ENCODE data around the gene SAE1.

DNA sequence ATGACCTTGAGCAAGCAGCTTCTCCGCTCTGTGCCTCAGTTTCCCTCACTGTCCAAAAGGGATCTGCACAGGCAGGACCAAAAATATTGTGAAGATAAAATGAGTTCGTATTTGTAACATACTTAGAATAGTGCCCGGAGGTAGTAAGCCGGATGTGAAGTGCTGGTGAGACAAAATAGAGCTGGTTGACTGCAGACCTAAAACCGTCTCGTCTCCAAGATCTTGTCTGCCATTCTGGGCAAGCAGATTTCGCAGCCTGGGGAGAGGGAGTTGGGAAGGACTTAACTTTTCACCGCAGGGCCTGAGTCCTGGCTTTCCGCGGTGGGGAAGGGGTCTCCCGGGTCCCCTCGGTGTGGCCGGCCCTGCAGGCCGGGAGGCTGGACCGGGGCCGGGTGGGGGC, 108.5 kb downstream of the SAE1 start:
- TF ChIP-seq, protein P1, sequence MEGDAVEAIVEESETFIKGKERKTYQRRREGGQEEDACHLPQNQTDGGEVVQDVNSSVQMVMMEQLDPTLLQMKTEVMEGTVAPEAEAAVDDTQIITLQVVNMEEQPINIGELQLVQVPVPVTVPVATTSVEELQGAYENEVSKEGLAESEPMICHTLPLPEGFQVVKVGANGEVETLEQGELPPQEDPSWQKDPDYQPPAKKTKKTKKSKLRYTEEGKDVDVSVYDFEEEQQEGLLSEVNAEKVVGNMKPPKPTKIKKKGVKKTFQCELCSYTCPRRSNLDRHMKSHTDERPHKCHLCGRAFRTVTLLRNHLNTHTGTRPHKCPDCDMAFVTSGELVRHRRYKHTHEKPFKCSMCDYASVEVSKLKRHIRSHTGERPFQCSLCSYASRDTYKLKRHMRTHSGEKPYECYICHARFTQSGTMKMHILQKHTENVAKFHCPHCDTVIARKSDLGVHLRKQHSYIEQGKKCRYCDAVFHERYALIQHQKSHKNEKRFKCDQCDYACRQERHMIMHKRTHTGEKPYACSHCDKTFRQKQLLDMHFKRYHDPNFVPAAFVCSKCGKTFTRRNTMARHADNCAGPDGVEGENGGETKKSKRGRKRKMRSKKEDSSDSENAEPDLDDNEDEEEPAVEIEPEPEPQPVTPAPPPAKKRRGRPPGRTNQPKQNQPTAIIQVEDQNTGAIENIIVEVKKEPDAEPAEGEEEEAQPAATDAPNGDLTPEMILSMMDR (IDR thresholded peaks at IDR 0.05): no peak
- TF ChIP-seq POLR2A (IDR thresholded peaks at IDR 0.05) (no peak), POLR2AphosphoS5 (IDR thresholded peaks at IDR 0.05) (no peak)

All from breast epithelium (tissue), 3 donors.